Stimulated activated CD8-positive, alpha-beta memory T cell treated with anti-CD3 and anti-CD28 coated beads, Interleukin-12 subunit alpha, Interleukin-12 subunit beta, amount 100 ng/mL, for 4 hours (primary cell): ENCODE measurements around the gene UMODL1.

Experiments used
- DNase-seq: peaks from one replicate; pipeline ENCODE4 v3.0.0-alpha.2; 2020; ENCODE audit warnings: low read depth

The UMODL1 gene

DNA sequence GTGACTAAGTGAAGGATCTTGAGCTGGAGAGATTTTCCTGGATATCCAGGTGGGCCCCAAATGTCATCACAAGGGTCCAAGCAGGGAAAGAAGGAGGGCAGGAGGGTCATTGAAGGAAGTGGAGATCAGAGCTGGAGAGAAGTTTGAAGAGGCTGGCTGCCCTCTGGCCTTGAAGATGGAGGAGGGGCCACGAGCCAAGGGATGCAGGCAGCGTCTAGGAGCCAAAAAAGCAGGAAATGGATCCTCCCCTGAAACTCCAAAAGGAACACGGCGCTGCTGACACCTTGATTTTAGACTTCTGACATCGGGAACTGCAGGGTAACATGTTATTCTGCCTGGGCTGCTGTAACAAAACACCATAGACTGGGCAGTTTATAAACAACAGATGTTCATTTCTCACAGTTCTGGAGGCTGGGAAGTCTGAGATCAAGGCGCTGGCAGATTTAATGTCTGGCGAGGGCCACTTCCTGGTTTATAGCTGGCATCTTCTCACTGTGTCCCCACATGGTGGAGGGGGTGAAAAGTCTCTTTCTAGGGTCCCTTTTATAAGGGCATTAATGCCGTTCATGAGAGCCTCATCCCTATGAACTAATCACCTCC lies 32.2 kb upstream of the UMODL1 start:
- DNase-seq: no peak

DNA sequence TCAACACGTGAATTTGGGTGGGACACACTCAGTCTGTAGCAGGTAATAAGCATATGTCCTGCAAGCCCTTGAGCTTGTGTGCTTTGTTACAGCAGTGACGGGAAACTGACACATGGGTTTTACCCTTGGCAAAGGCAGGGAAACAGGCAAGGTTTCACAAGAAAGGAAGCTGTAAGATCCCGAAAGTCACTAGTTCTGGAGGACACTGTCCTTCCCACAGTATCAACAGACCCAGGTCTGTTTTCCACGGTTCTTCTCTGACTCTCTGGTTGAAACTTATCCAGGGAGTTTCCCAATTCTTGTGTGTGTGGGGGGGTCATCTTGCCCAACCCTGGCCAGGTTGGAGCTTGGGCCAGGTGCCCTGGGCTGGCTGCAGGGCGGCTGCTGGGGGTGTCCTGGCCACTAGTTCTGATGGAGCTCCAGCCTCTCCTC lies 31.6 kb upstream of the UMODL1 start:
- DNase-seq: no peak

DNA sequence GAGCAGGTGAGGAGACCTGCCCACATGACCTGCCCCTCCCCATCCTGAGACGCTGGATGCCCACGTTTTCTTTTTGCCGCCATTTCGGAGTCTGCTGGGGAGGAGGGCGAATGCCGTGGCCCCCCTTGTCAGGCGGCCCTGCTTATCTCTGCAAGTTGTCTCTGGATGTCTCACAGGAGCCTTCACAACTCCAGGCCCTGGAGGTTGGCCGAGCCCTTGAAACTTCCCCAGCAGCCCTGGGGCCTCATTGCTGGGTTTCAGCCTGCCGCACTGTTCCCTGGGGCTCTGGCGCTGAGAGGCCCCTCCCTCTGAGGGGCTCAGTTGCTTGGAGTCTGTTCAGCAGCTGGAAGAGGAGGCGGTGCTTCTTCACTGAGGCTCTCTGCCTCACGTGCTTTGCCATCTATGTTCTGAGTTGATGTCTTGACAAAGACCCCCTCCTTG lies 31.2 kb upstream of the UMODL1 start:
- no peak for DNase-seq

DNA sequence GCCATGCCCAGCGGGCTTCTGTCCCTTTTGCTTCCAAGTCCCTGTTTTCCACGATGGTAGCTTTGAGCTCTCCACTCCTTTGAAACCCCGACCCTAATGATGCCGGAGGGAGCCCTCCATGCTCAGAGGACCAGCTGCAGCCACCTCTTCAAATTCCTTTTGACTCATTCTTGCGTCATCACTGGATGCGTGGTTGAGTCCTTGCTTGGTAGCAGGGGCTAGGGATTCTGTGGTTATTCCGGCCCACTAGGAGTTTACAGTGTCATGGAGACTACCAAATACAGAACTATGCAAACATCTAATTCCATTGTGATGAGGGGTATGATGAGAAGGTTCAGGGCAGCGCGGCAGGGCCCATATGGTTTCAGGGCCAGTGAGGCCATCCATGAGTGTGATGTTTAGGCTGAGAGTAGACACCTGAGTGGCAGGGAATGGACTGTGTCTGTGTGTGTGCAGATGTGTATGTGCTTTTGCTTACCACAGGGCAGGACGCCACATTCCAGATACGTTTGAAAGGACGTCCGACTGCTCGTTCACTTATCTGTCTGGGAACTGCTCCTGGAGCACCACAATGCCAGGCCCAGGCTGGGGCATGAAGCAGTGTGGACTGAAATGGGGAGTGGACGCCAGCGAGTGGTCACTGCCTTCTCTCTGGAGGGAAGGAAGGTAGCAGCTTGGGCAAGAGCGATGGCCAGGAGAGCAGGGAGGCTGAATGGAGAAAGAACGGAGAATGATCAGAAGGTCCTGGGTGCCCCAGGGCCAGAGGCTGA lies 30.5 kb upstream of the UMODL1 start:
- no peak for DNase-seq

DNA sequence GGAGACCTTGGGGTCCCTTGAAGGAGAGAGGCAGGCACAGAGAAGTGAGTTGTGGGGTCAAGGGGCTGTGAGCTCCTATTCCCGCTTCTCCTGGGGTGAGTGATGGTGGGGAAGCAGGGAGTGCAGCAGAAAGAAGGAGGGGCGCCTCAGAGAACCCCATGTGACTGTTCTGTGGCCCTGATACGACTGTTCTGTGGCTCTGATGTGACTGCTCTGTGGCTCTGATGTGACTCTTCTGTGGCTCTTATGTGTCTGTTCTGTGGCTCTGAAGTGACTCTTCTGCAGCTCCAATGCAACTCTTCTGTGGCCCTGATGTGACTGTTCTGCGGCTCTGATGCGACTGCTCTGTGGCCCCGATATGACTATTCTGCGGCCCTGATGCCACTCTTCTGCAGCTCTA lies 29.9 kb upstream of the UMODL1 start:
- DNase-seq: no peak

DNA sequence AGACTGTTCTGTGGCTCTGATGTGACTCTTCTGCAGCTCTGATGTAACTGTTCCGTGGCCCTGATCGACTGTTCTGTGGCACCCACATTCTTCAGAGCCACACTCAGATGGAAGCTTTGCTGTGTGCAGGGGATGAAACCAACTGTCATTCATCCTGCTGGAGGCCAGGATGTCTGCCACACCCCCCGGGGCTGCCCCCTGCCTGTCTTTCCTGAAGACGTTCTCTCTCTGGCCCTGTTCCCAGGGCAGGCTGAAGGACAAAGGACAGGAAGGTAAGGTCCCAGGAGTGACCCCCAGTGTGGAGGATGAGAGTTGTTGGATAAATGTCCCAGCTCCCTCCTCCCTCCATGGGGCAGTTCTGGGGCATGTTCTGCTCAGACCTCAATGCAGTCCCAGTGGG lies 29.4 kb upstream of the UMODL1 start:
- DNase-seq: no peak

DNA sequence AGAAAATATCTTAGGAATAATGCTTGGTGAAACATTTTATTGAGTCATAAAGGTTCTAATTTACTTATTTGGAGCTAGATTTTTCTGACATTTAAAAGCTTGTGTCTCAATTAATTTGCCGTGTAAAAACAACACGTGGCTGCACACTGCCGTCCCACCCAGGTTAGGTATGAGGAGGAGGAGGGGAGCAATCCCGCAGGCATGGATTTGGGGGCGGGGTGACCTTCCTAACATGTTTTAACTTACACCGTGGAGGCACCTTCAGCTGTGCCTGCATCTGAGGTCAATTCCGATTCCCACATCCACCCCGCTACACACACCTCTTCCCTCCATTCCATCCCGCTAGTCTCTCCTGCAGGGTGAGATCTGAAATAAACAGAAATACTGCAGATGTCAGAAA lies 28.5 kb upstream of the UMODL1 start:
- DNase-seq: no peak

DNA sequence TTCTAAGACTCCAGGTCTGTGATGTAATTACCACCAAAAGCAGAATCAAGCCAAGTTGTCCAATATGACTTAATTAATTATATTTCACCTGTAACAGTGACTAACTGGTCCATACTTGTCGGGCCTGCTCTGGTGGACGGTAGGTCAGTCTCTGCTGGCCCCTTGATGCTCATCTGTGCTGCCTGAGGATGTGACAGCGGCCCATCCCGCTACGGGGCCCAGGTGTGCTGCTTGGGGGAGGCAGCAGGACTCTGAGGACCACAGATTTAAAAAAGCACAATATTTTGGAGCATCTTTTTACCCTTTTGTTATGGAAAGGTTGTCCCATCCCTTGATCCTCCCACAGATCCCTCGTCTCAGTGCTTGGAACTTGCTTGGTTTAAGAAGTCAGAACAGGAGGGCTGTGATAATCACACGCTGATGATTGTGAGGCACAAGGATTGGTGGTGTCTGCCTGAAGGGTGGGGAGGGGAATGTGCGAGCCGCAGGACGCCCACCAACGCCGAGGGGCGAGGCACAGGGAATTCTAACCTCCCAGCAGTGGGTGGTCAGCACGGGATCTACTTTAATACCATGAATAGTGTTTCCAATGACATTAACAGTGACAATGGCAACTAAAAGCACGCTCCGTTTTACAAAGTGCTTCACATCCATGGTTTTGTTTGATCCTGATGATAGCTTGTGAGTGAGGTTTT lies 27.8 kb upstream of the UMODL1 start:
- DNase-seq: no peak

DNA sequence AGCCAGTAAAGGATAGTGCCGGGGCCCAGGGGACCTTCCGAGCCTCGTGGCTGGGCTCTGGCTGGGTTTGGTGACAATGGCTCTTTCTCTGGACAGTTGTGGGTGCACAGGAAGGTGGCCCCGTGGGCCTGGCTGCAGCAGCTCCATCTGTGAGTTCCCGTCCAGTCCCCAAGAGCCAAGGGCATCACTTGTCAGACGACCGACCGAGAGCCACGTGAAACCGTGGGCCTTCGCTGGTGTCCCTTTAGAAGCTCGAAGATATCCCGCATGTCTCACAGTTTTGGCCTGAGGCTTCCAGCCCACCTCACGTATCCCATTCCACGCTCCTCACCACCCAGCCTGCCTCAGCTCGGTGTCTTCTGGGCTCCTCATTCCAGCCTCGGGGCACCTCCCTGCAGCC lies 27.2 kb upstream of the UMODL1 start:
- DNase-seq: no peak

DNA sequence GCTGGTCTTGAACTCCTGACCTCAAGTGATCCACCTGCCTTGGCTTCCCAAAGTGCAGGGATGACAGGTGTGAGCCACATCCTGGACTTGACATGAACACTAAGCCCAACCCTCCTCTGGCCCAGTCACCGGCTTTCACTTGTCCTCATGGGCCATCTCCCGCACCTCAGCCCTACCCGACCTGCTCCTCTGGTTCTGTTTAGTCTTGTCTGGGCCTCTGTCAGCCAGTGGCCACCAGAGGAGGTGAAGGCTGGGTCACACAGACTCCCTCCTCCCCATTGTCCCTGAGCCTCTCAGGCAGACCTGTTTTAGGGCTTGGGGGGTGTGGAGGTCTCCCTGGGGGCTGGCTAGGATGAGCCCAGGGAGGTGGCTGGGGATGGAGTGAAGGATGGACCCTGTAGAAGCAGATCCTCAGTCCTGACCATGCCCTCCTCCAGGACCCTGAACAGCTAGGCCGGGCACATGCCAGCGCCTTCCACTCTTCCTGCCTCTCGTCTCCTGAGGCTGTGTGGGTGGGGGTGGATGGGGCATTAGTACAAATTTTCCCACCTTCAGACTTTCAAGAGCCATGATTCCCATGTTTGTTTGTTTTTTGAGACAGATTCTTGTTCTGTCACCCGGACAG lies 26.1 kb upstream of the UMODL1 start:
- DNase-seq: no peak

DNA sequence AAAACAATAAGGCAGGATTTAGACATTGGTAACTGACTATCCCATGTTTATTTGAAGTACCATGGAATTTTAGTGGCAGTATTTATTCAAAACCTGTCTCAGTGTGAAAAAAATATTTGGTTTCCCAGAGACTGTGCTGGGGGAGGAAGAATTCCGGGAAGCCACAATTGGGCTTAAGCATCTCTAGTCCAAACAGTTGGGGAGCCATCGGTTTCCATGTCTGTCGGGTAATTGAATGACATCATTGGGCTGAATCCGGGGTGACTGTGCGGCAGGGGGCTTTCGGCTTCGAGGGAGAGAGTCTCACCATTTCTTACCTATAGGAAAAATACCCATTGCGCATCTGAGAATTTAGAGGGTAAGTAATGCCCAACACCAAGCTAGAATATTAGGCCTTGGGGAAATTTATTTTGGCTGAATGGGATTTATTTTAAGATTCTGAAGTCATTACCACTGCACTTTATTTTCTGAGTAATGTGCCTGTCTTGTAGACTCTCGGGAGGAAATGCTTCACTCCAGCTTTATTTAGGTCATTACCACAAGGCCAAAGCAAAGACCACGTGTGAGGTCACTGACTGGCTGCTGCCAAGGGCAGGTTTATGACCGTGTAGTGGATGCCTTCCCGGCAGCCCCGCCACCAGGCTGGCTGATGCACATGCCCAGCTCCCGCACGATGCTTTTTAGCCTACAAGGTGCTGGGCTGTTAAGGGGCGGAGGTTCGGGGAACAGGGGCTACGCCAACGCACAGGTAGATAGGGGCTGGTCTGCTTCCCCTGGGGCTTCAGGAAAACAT lies 23.1 kb upstream of the UMODL1 start:
- DNase-seq: no peak

DNA sequence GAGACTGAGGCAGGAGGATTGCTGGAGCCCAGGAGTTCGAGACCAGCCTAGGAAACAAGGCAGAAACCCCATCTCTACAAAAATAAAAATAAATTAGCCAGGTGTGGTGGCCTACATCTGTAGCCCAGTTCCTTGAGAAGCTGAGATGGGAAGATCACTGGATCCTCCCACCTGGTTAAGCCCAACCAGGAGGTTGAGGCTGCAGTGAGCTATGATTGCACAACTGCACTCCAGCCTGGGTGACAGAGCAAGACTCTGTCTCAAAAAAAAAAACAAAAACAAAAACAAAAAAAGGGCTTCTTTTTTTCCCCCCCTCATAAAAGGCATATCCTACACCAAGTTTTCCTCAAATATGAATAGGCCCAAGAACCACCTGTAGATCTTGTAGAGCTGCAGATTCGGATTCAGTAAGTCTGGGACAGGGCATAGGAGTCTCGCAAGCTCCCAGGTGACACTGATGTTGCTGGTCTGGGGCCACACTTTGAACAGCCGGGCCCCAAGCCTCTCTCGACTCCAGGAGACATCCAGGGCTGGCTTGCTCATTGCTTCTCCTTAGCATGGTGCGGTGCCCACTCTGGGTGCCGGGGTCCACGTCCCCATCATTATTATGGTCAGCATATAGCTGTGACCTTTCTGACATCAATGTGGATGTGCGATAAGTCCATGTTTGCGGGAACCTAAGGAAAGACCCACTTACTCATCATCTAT lies 22.1 kb upstream of the UMODL1 start:
- DNase-seq: no peak

DNA sequence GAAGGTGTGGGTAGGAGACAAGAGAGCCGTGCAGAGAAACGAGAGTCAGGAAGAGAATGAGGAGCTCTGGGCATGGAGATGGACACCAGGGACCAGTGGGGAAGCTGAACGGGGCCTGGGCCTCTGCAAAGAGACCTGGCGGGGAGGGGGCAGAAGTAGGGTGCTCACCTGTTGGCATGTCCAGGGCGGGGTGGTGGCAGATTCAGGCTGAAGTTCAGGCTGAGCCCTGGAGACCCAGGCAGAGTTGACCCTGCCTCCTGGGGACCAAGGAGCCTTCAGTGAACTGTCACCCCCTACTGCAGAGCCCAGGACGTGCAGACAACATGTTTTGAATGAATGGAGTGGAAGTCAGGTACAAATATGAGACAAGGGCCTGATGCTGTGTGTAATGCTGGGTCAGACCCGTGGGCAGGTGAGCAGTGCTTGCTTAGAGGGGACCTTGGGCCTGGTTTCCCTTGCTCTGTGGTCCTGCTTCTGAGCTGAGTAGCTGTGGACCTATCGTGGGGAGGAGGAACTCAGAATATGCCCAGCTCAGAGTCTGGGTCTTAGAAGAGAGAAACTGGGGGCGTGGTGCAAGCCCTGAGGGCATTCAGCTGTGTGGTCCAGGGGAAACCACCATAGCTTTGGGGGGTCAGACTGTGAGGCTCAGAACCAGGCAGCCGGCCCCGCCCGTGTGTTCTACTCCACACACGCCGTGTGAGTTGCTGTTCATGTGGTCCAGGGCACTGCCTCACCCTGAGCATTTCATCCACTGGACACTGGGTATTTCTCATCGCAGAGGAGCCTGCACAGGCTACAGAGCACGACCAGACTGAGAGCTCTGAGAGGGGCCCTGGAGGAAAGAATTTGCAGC lies 21.3 kb upstream of the UMODL1 start:
- no peak for DNase-seq

DNA sequence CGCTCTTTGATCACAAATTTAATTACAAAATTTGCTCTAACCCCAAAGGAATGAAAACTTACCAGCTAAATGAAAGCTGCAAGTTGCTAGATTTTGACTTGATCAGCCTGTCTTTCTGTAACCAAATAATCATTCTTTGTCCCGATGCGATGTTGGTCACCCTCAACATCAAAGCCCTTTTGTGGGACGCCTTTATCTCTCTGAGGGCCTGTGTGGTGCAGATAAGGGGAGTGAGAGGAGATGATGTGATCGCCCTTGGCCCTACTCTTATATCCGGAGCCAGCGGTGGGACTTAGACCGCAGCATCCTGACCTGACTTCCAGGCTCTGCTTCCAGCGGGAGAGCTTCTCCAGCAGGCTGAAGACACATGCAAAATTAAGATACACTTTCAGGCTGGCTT lies 19.3 kb upstream of the UMODL1 start:
- no peak for DNase-seq

DNA sequence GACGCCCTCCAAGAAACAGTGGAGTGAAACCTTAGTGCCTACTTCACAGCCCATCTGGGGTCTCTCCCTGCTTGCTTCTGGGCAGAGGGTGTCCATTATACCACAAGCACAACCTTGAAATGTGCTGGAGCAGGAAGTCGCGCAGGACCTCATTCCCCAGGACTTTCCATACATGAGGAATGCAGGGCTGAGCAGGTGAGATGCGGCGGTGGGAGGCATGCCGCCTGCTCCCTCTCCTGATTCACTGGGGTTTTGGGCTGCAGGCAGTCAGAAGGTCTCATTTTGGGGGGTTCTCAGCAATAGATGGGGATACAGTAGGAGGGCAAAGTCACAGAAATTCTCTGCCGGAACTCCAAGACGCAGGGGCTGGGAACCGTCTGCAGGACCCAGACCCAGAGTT lies 15.7 kb upstream of the UMODL1 start:
- no peak for DNase-seq

DNA sequence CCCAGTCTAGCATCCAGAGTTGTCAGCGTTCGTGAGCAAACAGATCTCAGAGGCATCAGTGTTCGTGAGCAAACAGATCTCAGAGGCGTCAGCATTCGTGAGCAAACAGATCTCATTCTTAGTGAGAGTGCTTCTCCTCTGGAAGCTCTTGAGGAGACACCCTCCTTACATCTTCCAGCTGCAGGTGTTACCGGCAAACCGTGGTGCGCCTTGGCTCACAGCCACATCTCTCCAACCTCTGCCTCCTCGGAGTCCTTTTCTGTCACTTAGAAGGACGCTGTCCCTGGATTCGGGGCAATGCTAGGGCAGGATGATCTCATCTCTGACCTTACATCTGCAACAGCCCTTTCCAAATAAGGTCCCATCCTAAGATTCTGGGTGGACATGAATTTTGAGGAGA lies 14.6 kb upstream of the UMODL1 start:
- DNase-seq: no peak

DNA sequence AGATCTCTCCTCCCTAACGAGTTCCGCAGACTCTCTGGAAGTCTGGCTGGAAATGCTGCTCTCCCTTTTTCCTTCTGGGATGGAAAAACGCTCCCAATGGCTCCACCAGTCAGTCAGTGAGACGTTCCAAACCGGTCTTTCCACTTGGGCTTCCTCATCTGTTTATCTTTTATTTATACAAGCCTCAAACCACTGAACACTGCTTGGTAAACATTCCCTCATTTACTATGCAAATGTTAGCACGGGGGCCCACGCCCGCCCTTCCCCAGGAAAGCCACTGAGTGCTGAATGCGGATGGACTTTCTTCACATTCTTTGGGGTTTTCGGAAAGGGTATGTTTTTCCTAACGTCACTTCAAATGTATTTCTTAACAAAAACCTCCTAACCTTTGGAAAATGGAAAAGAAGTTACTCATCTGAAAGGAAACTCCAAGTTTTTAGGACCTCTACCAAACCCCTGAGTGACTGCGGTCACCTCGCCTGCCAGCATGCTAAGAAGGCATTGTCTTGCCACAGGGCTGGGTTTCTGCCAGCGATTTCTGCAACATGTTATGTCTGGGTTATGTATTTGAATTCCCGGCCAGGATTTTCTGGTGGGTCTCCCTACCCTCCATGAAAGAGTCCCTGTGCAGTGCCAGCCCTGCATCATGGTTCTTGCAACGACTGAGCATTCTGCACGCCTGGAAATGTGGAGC lies 14.0 kb upstream of the UMODL1 start:
- no peak for DNase-seq

DNA sequence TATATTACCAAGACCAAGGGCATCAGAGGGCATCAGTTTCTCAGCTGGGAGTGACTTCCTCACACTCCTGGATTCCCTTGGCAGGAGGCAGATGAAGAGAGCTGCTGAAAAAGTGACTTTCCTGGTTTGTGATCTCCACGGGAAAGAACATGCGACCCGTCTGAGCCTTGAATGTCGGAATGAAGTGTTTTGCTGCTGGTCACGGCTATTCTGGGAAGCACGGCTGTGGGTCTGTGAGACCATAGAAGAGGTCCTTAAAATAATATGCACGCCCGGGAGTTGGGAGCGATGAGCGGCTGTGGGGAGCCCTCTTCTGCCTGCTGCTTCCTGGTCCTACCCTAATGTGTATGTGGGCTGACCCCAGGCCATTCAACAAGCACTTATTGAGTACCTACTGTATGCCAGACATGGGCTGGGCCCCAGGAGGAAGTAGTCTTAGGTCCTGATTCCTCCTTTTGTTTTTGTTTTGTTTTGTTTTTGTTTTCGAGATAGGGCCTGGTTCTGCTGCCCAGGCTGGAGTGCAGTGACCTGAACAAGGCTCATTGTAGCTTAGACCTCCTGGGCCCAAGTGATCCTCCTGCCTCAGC lies 13.2 kb upstream of the UMODL1 start:
- no peak for DNase-seq

DNA sequence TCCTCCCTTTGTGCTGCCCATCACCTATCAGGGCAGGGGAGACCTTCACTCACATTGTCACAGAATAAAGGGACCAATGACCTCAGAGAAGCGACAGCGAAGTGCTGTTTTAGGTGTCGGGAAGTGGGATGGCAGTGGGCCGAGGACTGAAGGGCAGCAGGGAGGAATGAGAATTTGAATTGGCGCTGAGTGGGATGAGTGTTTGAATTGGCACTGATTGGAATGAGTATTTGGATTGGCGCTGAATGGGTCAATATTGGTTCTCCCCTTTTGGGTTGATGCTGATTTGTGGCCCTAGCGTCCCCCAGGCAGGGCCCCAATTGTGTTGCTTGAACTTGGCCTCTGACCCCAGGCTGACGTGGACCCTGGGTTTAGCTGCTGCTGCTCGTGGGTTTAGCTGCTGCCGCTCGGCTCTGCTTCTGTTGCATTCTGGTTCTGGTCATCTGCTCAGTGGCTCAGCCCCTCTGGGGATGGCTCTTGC lies 12.4 kb upstream of the UMODL1 start:
- DNase-seq: no peak
